Measurements from ENCODE around the gene PEX26. TPM values are rescaled to one million over a fixed set of nuclear protein-coding genes. Genes with fewer than 3 reads are reported as not detected.

The PEX26 gene
- total RNA-seq, 1 donor from 2014 or later = 44.9 TPM

DNA sequence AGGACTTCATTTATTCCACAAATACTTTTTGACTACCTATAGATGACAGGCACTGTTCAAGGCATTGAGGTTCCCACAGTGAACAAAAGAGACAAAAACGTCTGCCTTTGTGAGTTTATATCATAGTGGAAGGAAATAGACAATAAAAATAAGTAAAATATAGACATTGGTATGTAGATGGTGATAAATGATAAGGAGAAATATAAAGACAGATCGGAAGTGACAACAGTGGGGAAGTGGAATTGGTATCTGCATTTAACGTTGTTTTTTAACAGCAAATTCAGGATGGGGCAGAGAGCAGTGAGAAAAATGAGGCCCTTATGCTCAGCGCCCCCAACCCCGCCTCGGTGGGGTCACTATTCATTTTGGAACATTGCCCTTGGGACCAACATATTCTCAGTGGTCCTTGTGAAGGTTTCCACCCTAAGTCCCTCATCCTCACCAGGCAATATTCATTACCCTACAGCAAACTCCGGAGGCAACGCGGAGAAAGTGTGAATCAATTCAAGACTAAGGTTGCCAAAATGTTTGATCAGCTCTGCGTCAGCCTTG, 627 bp upstream of the PEX26 start:
- Mint-ChIP-seq H3K27me3 (ENCODE audit: low read depth) (no peaks in the 10 kb centered on the region), H3K36me3 (ENCODE audit: low read depth) (peaks cover 13% of the 10 kb centered on the region), H3K4me3 (peak overlapping the region; percentile 96), H3K27ac (ENCODE audit: unreplicated experiment) (peak overlapping the region; percentile 94), H3K9me3 (peaks cover 3% of the 10 kb centered on the region), H3K4me1 (peaks cover 17% of the 10 kb centered on the region)
- DNase-seq (ENCODE audit: low read depth, low spot score) = no peak
- TF ChIP-seq, protein P1, sequence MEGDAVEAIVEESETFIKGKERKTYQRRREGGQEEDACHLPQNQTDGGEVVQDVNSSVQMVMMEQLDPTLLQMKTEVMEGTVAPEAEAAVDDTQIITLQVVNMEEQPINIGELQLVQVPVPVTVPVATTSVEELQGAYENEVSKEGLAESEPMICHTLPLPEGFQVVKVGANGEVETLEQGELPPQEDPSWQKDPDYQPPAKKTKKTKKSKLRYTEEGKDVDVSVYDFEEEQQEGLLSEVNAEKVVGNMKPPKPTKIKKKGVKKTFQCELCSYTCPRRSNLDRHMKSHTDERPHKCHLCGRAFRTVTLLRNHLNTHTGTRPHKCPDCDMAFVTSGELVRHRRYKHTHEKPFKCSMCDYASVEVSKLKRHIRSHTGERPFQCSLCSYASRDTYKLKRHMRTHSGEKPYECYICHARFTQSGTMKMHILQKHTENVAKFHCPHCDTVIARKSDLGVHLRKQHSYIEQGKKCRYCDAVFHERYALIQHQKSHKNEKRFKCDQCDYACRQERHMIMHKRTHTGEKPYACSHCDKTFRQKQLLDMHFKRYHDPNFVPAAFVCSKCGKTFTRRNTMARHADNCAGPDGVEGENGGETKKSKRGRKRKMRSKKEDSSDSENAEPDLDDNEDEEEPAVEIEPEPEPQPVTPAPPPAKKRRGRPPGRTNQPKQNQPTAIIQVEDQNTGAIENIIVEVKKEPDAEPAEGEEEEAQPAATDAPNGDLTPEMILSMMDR (conservative IDR thresholded peaks at IDR 0.05) = no peak

GRCh38 chr22:18078329-18079041, 695 bp downstream of the PEX26 start:
- no peak overlapping the region for H3K27ac Mint-ChIP-seq (ENCODE audit: unreplicated experiment)
- no peaks in the 10 kb centered on the region for H3K27me3 Mint-ChIP-seq (ENCODE audit: low read depth)
- H3K4me1 Mint-ChIP-seq = peaks cover 17% of the 10 kb centered on the region
- no peak for DNase-seq (ENCODE audit: low read depth, low spot score)
- H3K4me3 Mint-ChIP-seq = peak overlapping the region; percentile 96
- TF ChIP-seq, protein P1 (conservative IDR thresholded peaks at IDR 0.05) = peak; percentile 20
- peaks cover 3% of the 10 kb centered on the region for H3K9me3 Mint-ChIP-seq
- H3K36me3 Mint-ChIP-seq (ENCODE audit: low read depth) = peaks cover 13% of the 10 kb centered on the region

DNA sequence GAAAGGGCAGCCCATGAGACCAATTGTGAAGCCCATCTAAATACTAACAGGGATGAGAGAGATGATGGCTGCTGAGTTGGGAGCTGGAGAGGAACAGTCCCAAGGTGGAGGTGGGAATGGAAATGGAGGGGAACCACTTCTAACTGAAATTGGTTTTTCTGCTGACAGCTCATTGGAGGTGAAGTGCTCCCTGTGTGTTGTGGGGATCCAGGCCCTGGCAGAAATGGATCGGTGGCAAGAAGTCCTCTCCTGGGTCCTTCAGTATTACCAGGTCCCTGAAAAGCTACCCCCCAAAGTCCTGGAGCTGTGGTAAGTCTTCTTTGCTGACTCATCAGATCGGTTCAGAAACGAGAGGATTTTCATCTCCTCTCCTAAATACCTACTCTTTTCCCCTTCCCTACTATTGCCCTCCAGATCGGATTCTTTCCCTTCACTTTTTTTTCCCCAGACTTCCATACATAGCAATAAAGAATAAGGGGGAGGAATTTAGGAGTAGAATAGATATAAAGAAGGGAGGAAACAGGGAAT, 2.0 kb downstream of the PEX26 start:
- H3K9me3 Mint-ChIP-seq = peaks cover 3% of the 10 kb centered on the region
- peaks cover 13% of the 10 kb centered on the region for H3K36me3 Mint-ChIP-seq (ENCODE audit: low read depth)
- H3K4me1 Mint-ChIP-seq = peaks cover 17% of the 10 kb centered on the region
- DNase-seq (ENCODE audit: low read depth, low spot score) = no peak
- H3K27me3 Mint-ChIP-seq (ENCODE audit: low read depth) = no peaks in the 10 kb centered on the region
- no peak overlapping the region for H3K27ac Mint-ChIP-seq (ENCODE audit: unreplicated experiment)
- H3K4me3 Mint-ChIP-seq = peak overlapping the region; percentile 85
- TF ChIP-seq, protein P1 (conservative IDR thresholded peaks at IDR 0.05) = no peak

- Mint-ChIP-seq H3K4me3 (no peak overlapping the region), H3K36me3 (ENCODE audit: low read depth) (peaks cover 15% of the 10 kb centered on the region), H3K9me3 (peaks cover 3% of the 10 kb centered on the region), H3K27ac (ENCODE audit: unreplicated experiment) (no peak overlapping the region), H3K4me1 (peaks cover 17% of the 10 kb centered on the region), H3K27me3 (ENCODE audit: low read depth) (no peaks in the 10 kb centered on the region)
- DNase-seq (ENCODE audit: low read depth, low spot score) = no peak
- TF ChIP-seq, protein P1 (conservative IDR thresholded peaks at IDR 0.05) = no peak
Measured at GRCh38 chr22:18081416-18081815, 3.6 kb downstream of the PEX26 start.

DNA sequence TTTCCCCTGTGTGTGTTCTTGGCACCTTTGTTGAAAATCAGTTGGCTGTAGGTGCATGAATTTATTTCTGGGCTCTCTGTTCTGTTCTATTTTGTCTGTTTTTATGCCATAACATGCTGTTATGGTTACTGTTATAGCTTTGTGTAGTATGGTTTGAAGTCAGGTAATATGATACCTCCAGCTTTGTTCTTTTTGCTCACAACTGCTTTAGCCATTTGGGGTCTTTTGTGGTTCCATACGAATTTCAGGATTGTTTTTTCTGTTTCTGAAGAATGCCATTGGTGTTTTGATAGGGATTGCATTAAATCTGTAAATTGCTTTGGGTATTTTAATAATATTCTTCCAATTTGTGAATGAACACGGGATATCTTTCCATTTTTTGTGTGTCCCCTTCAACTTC, 4.7 kb downstream of the PEX26 start:
- no peaks in the 10 kb centered on the region for H3K27me3 Mint-ChIP-seq (ENCODE audit: low read depth)
- DNase-seq (ENCODE audit: low read depth, low spot score) = no peak
- peaks cover 15% of the 10 kb centered on the region for H3K36me3 Mint-ChIP-seq (ENCODE audit: low read depth)
- H3K4me3 Mint-ChIP-seq = peak overlapping the region; percentile 41
- TF ChIP-seq, protein P1 (conservative IDR thresholded peaks at IDR 0.05) = no peak
- H3K9me3 Mint-ChIP-seq = peaks cover 3% of the 10 kb centered on the region
- peaks cover 9% of the 10 kb centered on the region for H3K4me1 Mint-ChIP-seq
- H3K27ac Mint-ChIP-seq (ENCODE audit: unreplicated experiment) = no peak overlapping the region

Data from neural crest cell (in vitro differentiated cells).